Inferior parietal cortex (tissue), 1 donor: ENCODE measurements around the gene CTNNBIP1.
"Not testable (repeated sequence)": the region's sequence is repeated elsewhere in the genome, so short reads cannot be mapped to it uniquely, and the experiment has no call there.

Experiments used
- DNase-seq: peaks from one replicate; pipeline ENCODE4 v3.0.0-alpha.2; 2016; ENCODE audit errors: extremely low spot score

CTNNBIP1 gene

GRCh38 chr1:9833632-9834031 is 76.4 kb downstream of the CTNNBIP1 start:
- no peak for DNase-seq

- no peak for DNase-seq
Measured at GRCh38 chr1:9827558-9828185, 82.4 kb downstream of the CTNNBIP1 start.

- no peak for DNase-seq
Measured at GRCh38 chr1:9826616-9827015, 83.5 kb downstream of the CTNNBIP1 start.

GRCh38 chr1:9826087-9826486 is 84.0 kb downstream of the CTNNBIP1 start:
- DNase-seq: no peak

- no peak for DNase-seq
Measured at GRCh38 chr1:9825093-9826074, 84.7 kb downstream of the CTNNBIP1 start.

GRCh38 chr1:9824702-9825089 is 85.4 kb downstream of the CTNNBIP1 start:
- no peak for DNase-seq

GRCh38 chr1:9823943-9824701 is 85.9 kb downstream of the CTNNBIP1 start, which contains the start of gene CLSTN1:
TSS of gene CLSTN1 (minus strand) at chr1:9823965. CDS start at chr1:9823733, 232 bp downstream.
- DNase-seq: peak; percentile 73

GRCh38 chr1:9823693-9823942 is 86.5 kb downstream of the CTNNBIP1 start:
- DNase-seq: no peak

- no peak for DNase-seq
Measured at GRCh38 chr1:9822897-9823692, 87.0 kb downstream of the CTNNBIP1 start.

- no peak for DNase-seq
Measured at GRCh38 chr1:9822490-9822889, 87.6 kb downstream of the CTNNBIP1 start.

- DNase-seq: no peak
Measured at GRCh38 chr1:9821710-9822109, 88.4 kb downstream of the CTNNBIP1 start.

- DNase-seq: no peak
Measured at GRCh38 chr1:9820521-9820920, 89.5 kb downstream of the CTNNBIP1 start.

GRCh38 chr1:9817734-9818133 is 92.3 kb downstream of the CTNNBIP1 start:
- no peak for DNase-seq

GRCh38 chr1:9816199-9816598 is 93.9 kb downstream of the CTNNBIP1 start:
- no peak for DNase-seq

GRCh38 chr1:9815150-9815549 is 94.9 kb downstream of the CTNNBIP1 start:
- DNase-seq: no peak

GRCh38 chr1:9814619-9815018 is 95.5 kb downstream of the CTNNBIP1 start:
- DNase-seq: no peak

GRCh38 chr1:9811239-9811966 is 98.7 kb downstream of the CTNNBIP1 start:
- no peak for DNase-seq

GRCh38 chr1:9809100-9809510 is 101.0 kb downstream of the CTNNBIP1 start:
- no peak for DNase-seq

- no peak for DNase-seq
Measured at GRCh38 chr1:9808459-9808858, 101.6 kb downstream of the CTNNBIP1 start.

- DNase-seq: no peak
Measured at GRCh38 chr1:9807541-9807940, 102.5 kb downstream of the CTNNBIP1 start.

- DNase-seq: not testable (repeated sequence)
Measured at GRCh38 chr1:9805972-9806371, 104.1 kb downstream of the CTNNBIP1 start.
